Tibial artery (tissue), 4 donors: Measurements from ENCODE around the gene CELSR2.

ENCODE experiments used
- DNase-seq, 2 donors: peaks; one replicate each; pipeline ENCODE4 v3.0.0-alpha.2; 2019
- H3K27ac ChIP-seq, 2 donors: fragments of 200-600 bp; sonication (generic) in 1 of 2; 1 replicate in 1 of 2; 2 replicates in 1 of 2; pipeline ENCODE4 v1.5.1; 2018 to 2019; ENCODE audit warnings: mild to moderate bottlenecking in 1 of 2
- H3K27me3 ChIP-seq, 2 donors: fragments of 200-600 bp; sonication (generic) in 1 of 2; one replicate each; pipeline versions ENCODE4 v1.5.1 to v1.6.0; 2016 to 2019
- H3K36me3 ChIP-seq, 3 donors: fragments of 200-600 bp; sonication (generic) in 2 of 3; one replicate each; pipeline ENCODE4 v1.5.1; 2016 to 2019; ENCODE audit warnings: mild to moderate bottlenecking in 2 of 3
- H3K4me1 ChIP-seq, 4 donors: fragments of 200-600 bp; sonication (generic) in 2 of 4; 1 replicate in 3 of 4; 2 replicates in 1 of 4; pipeline ENCODE4 v1.5.1; 2016 to 2019
- H3K4me3 ChIP-seq, 2 donors: fragments of 200-600 bp; sonication (generic) in 1 of 2; 1 replicate in 1 of 2; 2 replicates in 1 of 2; pipeline ENCODE4 v1.5.1; 2018 to 2019; ENCODE audit warnings: mild to moderate bottlenecking in 2 of 2
- H3K9me3 ChIP-seq, 3 donors: fragments of 200-600 bp; sonication (generic) in 1 of 3; one replicate each; pipeline ENCODE4 v1.5.1; 2016 to 2019
- CTCF ChIP-seq, 2 experiments: fragments of 200-600 bp in 1 of 2; fragments of 450-650 bp in 1 of 2; IDR thresholded peaks; one replicate each; pipeline ENCODE4 v1.5.1; 2017 to 2019; ENCODE audit warnings: antibody characterized with exemption in 2 of 2, mild to moderate bottlenecking in 1 of 2, moderate library complexity in 1 of 2
- intact Hi-C: fragments of 100-400 bp; cut with DNase I; formaldehyde crosslinking; loops from one replicate; pipeline ENCODE4 v1.15.0; 2023; ENCODE audit warnings: low total_unique reads

The CELSR2 gene

GRCh38 chr1:109207467-109208103 lies 41.8 kb upstream of the CELSR2 start:
- H3K27ac ChIP-seq = no peak overlapping the region
- peaks cover 0 to 12% (median 0%) of the 10 kb centered on the region in 4 donors for H3K4me1 ChIP-seq
- H3K9me3 ChIP-seq = no peaks in the 10 kb centered on the region
- intact Hi-C loops = no loop called here
- H3K27me3 ChIP-seq = no peaks in the 10 kb centered on the region
- TF ChIP-seq CTCF (IDR thresholded peaks at IDR 0.05) = no peak
- no peak overlapping the region for H3K4me3 ChIP-seq
- no peak for DNase-seq
- H3K36me3 ChIP-seq = no peaks in the 10 kb centered on the region

- intact Hi-C loops = no loop called here
- no peaks in the 10 kb centered on the region for H3K9me3 ChIP-seq
- DNase-seq = no peak
- H3K27ac ChIP-seq = peak overlapping the region in 1 of 2 donors; percentile 31
- peaks cover 0 to 14% (median 0%) of the 10 kb centered on the region in 4 donors for H3K4me1 ChIP-seq
- no peak for TF ChIP-seq CTCF (IDR thresholded peaks at IDR 0.05)
- no peaks in the 10 kb centered on the region for H3K36me3 ChIP-seq
- H3K27me3 ChIP-seq = no peaks in the 10 kb centered on the region
- H3K4me3 ChIP-seq = peak overlapping the region; percentile 33 to 39
Measured at GRCh38 chr1:109208394-109208793, 40.9 kb upstream of the CELSR2 start.

- H3K4me3 ChIP-seq = peak overlapping the region; percentile 33 to 39
- H3K27me3 ChIP-seq = no peaks in the 10 kb centered on the region
- no peaks in the 10 kb centered on the region for H3K36me3 ChIP-seq
- H3K9me3 ChIP-seq = no peaks in the 10 kb centered on the region
- no peak for TF ChIP-seq CTCF (IDR thresholded peaks at IDR 0.05)
- DNase-seq = no peak
- H3K4me1 ChIP-seq = peaks cover 0 to 15% (median 0%) of the 10 kb centered on the region in 4 donors
- H3K27ac ChIP-seq = peak overlapping the region in 1 of 2 donors; percentile 31
- intact Hi-C loops = no loop called here
Measured at GRCh38 chr1:109208836-109209463, 40.4 kb upstream of the CELSR2 start.

- H3K27me3 ChIP-seq = no peaks in the 10 kb centered on the region
- H3K4me1 ChIP-seq = peaks cover 0 to 18% (median 1%) of the 10 kb centered on the region in 4 donors
- TF ChIP-seq CTCF (IDR thresholded peaks at IDR 0.05) = no peak
- H3K4me3 ChIP-seq = no peak overlapping the region
- intact Hi-C loops = loop anchor here (5.0 kb wide), 1 partner anchor 108 kb away; no protein-coding TSS in a partner anchor
- no peak overlapping the region for H3K27ac ChIP-seq
- DNase-seq = no peak
- H3K36me3 ChIP-seq = no peaks in the 10 kb centered on the region
- H3K9me3 ChIP-seq = no peaks in the 10 kb centered on the region
Measured at GRCh38 chr1:109210058-109210457, 39.3 kb upstream of the CELSR2 start.

GRCh38 chr1:109213345-109213823 lies 36.0 kb upstream of the CELSR2 start:
- Histone ChIP-seq H3K36me3 (no peaks in the 10 kb centered on the region), H3K9me3 (no peaks in the 10 kb centered on the region), H3K27me3 (no peaks in the 10 kb centered on the region), H3K27ac (peak overlapping the region; percentile 91 to 92), H3K4me1 (peaks cover 0 to 43% (median 19%) of the 10 kb centered on the region in 4 donors), H3K4me3 (peak overlapping the region; percentile 79 to 81)
- DNase-seq = no peak
- intact Hi-C loops = loop anchor here (5.0 kb wide), 1 partner anchor 111 kb away; no protein-coding TSS in a partner anchor
- TF ChIP-seq CTCF (IDR thresholded peaks at IDR 0.05) = no peak
